SK-N-SH (cell line): ENCODE measurements around the gene ICA1. TPM values are rescaled to one million over a fixed set of nuclear protein-coding genes. Genes with fewer than 3 reads are reported as not detected.
A peak's percentile ranks its signal among the peaks of the same experiment; 100 is the strongest.

Source experiments
- CTCF ChIA-PET: fragments of 300-600, 350-600 bp; formaldehyde crosslinking; extraction: SDS; loops from one replicate; lab custom pipeline; 2021; lab: Yijun Ruan, JAX
- POLR2A ChIA-PET: fragments of 350-600 bp; sonication (Branson Sonifier 250); formaldehyde crosslinking; extraction: SDS; loops from one replicate; lab custom pipeline; 2020; ENCODE audit warnings: antibody characterized with exemption, inconsistent platforms; lab: Yijun Ruan, JAX
- DNase-seq: peaks from one replicate; pipeline ENCODE4 v3.0.0; 2012
- H2AFZ ChIP-seq: fragments of 200-600 bp; sonication (generic); 2 replicates; pipeline ENCODE4 v1.8.1; 2016; ENCODE audit warnings: antibody characterized with exemption, mild to moderate bottlenecking, low read depth
- H3F3A ChIP-seq: fragments of 200-600 bp; sonication (generic); replicated peaks from 2 replicates; pipeline ENCODE3; 2016; ENCODE audit warnings: antibody characterized with exemption, mild to moderate bottlenecking; ENCODE audit not compliant: insufficient read depth
- H3K27ac ChIP-seq, 2 experiments: fragments of 200-500 bp in 1 of 2; fragments of 200-600 bp in 1 of 2; sonication (Bioruptor generic) in 1 of 2; sonication (generic), shearing (Covaris generic) in 1 of 2; 2 replicates each; pipeline versions ENCODE4 v1.5.1 to v1.6.1; 2014 to 2016; ENCODE audit warnings: low read depth in 2 of 2, inconsistent platforms in 1 of 2, low read length in 1 of 2, mild to moderate bottlenecking in 1 of 2, mixed read lengths in 1 of 2
- H3K27me3 ChIP-seq: fragments of 200-600 bp; sonication (generic), shearing (Covaris generic); 2 replicates; pipeline ENCODE4 v1.6.1; 2016; ENCODE audit warnings: mixed run types; ENCODE audit not compliant: insufficient read depth
- H3K36me3 ChIP-seq, 2 experiments: fragments of 200-500 bp in 1 of 2; fragments of 200-600 bp in 1 of 2; sonication (Bioruptor generic) in 1 of 2; sonication (generic) in 1 of 2; replicated peaks in 1 of 2; 2 replicates each; pipeline versions ENCODE3 to v1.5.1; 2014 to 2016; ENCODE audit warnings: low read length in 1 of 2, mild to moderate bottlenecking in 1 of 2; ENCODE audit not compliant: insufficient read depth in 2 of 2, control insufficient read depth in 1 of 2
- H3K4me1 ChIP-seq, 2 experiments: fragments of 200-500 bp in 1 of 2; fragments of 200-600 bp in 1 of 2; sonication (Bioruptor generic) in 1 of 2; sonication (generic), shearing (Covaris generic) in 1 of 2; 2 replicates each; pipeline versions ENCODE4 v1.5.1 to v1.6.1; 2014 to 2016; ENCODE audit warnings: low read depth in 1 of 2, low read length in 1 of 2, mixed run types in 1 of 2; ENCODE audit not compliant: insufficient read depth in 2 of 2, control insufficient read depth in 1 of 2
- H3K4me2 ChIP-seq: fragments of 200-600 bp; sonication (generic), shearing (Covaris generic); 2 replicates; pipeline ENCODE4 v1.6.1; 2017; ENCODE audit warnings: mixed run types
- H3K4me3 ChIP-seq, 2 experiments: fragments of 200-500 bp in 1 of 2; fragments of 200-600 bp in 1 of 2; sonication (Bioruptor generic) in 1 of 2; sonication (generic), shearing (Covaris generic) in 1 of 2; 2 replicates each; pipeline versions ENCODE4 v1.5.1 to v1.8.1; 2014 to 2016; ENCODE audit warnings: low read depth in 2 of 2, inconsistent platforms in 1 of 2, low read length in 1 of 2, mild to moderate bottlenecking in 1 of 2, mixed read lengths in 1 of 2, moderate library complexity in 1 of 2
- H3K79me2 ChIP-seq: fragments of 200-600 bp; sonication (generic); 2 replicates; pipeline ENCODE4 v1.8.1; 2017; ENCODE audit warnings: mild to moderate bottlenecking; ENCODE audit not compliant: insufficient read depth
- H3K9ac ChIP-seq: fragments of 200-600 bp; sonication (generic); 2 replicates; pipeline ENCODE4 v1.6.1; 2017; ENCODE audit warnings: mixed run types
- H3K9me2 ChIP-seq: fragments of 200-600 bp; sonication (generic); 2 replicates; pipeline ENCODE4 v1.6.1; 2017; ENCODE audit warnings: mixed run types
- H3K9me3 ChIP-seq: fragments of 200-600 bp; sonication (generic); 2 replicates; pipeline ENCODE4 v1.6.1; 2017; ENCODE audit warnings: mixed run types, mild to moderate bottlenecking, moderate library complexity
- H4K20me1 ChIP-seq: fragments of 200-600 bp; sonication (generic); 2 replicates; pipeline ENCODE4 v1.6.1; 2017; ENCODE audit warnings: mild to moderate bottlenecking, mixed run types; ENCODE audit not compliant: insufficient read depth
- CHD2 ChIP-seq: fragments of 150-350 bp; IDR thresholded peaks from 2 replicates; pipeline ENCODE4 v1.6.1; 2018; ENCODE audit warnings: low read length; ENCODE audit not compliant: partially characterized antibody
- ELF1 ChIP-seq: IDR thresholded peaks from 2 replicates; pipeline ENCODE4 v1.4.0; 2012
- EP300 ChIP-seq, 2 experiments: IDR thresholded peaks; 2 replicates each; pipeline versions ENCODE4 v1.4.0 to v1.6.1; 2012; ENCODE audit warnings: borderline replicate concordance in 1 of 2, low read depth in 1 of 2, low read length in 1 of 2
- FOSL2 ChIP-seq: IDR thresholded peaks from 2 replicates; pipeline ENCODE4 v1.4.0; 2012; ENCODE audit warnings: low read depth, mild to moderate bottlenecking, moderate library complexity, borderline replicate concordance
- JUND ChIP-seq: IDR thresholded peaks from 2 replicates; pipeline ENCODE4 v1.4.0; 2012
- NFIC ChIP-seq: IDR thresholded peaks from 2 replicates; pipeline ENCODE4 v1.4.0; 2012; ENCODE audit warnings: borderline replicate concordance
- POLR2AphosphoS5 ChIP-seq: IDR thresholded peaks from 2 replicates; pipeline ENCODE4 v1.6.1; 2012; ENCODE audit warnings: low read depth, low read length
- RXRA ChIP-seq: IDR thresholded peaks from 2 replicates; pipeline ENCODE4 v1.4.0; 2012; ENCODE audit warnings: low read depth, mild to moderate bottlenecking, borderline replicate concordance
- WGBS: methylation state at CpG from one replicate; pipeline ENCODE4 v1.1.6; 2017; ENCODE audit warnings: low lambda C conversion rate; 5-methylcytosine and 5-hydroxymethylcytosine counted together
- polyA plus RNA-seq, 3 experiments: library from polyadenylated mRNA; depleted of rRNA; stranded (reverse); fragments of >200 nt; gene quantifications; 2 replicates each; pipeline ENCODE4 v1.2.3, GENCODE V29; 2012
- TF ChIP-seq, protein P1 (sequence below): IDR thresholded peaks from 2 replicates; pipeline ENCODE4 v1.4.0; 2012; ENCODE audit warnings: low read depth, borderline replicate concordance
- TF ChIP-seq, protein P2 (sequence below): IDR thresholded peaks from 2 replicates; pipeline ENCODE4 v1.4.0; 2012; ENCODE audit warnings: low read depth
- TF ChIP-seq, protein P3 (sequence below): fragments of 150-350 bp; IDR thresholded peaks from 2 replicates; pipeline ENCODE4 v1.6.1; 2016; ENCODE audit warnings: mild to moderate bottlenecking, low read depth, low read length

The ICA1 gene
- polyA plus RNA-seq, 1 of the 3 experiments (the other 2 are of a cell fraction), result 2.4 TPM

DNA sequence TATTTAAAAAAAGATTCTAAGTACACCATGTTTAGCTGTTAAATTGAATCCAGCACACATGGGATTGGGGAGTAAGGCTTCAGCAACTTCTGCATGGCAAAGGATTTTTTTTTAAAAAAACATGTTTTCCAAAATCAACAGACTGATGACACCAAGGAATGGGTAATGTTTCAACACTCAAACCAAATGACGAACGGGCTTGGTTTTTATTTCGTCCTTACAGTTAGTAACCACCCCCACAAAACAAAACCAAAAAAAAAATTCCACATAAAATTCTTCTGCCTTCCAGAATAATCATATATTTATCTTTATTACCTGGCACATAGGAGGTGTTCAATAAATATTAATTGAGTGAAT, 45.7 kb downstream of the ICA1 start (continued):
- TF ChIP-seq NFIC (no peak), CHD2 (no peak), RXRA (no peak), FOSL2 (no peak), JUND (no peak), EP300 (IDR thresholded peaks at IDR 0.05; ENCODE audit: borderline replicate concordance in 1 of 2, low read depth in 1 of 2, low read length in 1 of 2) (no peak)
- TF ChIP-seq, protein P1, sequence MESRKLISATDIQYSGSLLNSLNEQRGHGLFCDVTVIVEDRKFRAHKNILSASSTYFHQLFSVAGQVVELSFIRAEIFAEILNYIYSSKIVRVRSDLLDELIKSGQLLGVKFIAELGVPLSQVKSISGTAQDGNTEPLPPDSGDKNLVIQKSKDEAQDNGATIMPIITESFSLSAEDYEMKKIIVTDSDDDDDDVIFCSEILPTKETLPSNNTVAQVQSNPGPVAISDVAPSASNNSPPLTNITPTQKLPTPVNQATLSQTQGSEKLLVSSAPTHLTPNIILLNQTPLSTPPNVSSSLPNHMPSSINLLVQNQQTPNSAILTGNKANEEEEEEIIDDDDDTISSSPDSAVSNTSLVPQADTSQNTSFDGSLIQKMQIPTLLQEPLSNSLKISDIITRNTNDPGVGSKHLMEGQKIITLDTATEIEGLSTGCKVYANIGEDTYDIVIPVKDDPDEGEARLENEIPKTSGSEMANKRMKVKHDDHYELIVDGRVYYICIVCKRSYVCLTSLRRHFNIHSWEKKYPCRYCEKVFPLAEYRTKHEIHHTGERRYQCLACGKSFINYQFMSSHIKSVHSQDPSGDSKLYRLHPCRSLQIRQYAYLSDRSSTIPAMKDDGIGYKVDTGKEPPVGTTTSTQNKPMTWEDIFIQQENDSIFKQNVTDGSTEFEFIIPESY, result no peak
- TF ChIP-seq, protein P2, sequence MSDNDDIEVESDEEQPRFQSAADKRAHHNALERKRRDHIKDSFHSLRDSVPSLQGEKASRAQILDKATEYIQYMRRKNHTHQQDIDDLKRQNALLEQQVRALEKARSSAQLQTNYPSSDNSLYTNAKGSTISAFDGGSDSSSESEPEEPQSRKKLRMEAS, result no peak

DNA sequence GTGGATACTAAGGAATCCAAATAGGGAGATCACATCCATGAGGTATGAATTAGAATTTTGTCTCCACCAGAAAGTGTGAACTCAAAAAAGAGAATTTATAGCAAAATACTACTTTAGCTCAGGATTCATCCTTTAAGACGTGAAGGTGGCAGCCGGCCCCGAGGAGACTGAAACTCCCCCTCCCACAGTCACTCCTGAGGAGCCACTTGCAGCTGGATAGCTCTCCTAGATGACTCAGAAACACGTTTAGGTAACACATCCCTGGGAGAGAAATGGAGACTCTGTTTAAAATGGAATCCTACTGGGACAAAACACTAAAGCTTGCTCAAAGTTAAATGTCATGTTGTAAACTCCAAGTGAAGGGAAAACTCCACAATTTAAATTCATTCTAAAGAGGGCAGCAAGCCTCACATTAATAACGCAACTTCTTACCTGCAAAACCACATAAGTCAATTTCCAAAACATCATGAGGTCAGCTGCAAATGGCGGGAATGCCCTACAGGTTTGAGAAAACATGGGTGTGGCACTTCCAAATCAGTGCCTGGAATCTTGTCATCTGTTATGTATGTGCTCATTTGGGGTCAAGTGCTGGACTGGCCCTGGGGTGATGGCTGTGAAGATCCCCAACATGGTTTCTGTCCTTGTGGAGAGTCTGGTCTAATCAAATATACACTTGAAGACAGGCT, 46.2 kb downstream of the ICA1 start:
- no peaks in the 10 kb centered on the region for H3K9me3 ChIP-seq
- H3K9ac ChIP-seq, result no peak overlapping the region
- WGBS, result 69% methylated on average over 6 of the region's 6 CpGs
- no peaks in the 10 kb centered on the region for H4K20me1 ChIP-seq
- H3F3A ChIP-seq, result no peaks in the 10 kb centered on the region
- H3K4me1 ChIP-seq, result peaks cover 0 to 63% of the 10 kb centered on the region in 2 experiments; a peak in 2 of 4 replicates
- H3K79me2 ChIP-seq, result no peaks in the 10 kb centered on the region
- H3K4me2 ChIP-seq, result no peak overlapping the region
- no peak overlapping the region for H2AFZ ChIP-seq
- no peaks in the 10 kb centered on the region for H3K9me2 ChIP-seq
- TF ChIP-seq POLR2AphosphoS5 (no peak), ELF1 (no peak)
- TF ChIP-seq, protein P3, sequence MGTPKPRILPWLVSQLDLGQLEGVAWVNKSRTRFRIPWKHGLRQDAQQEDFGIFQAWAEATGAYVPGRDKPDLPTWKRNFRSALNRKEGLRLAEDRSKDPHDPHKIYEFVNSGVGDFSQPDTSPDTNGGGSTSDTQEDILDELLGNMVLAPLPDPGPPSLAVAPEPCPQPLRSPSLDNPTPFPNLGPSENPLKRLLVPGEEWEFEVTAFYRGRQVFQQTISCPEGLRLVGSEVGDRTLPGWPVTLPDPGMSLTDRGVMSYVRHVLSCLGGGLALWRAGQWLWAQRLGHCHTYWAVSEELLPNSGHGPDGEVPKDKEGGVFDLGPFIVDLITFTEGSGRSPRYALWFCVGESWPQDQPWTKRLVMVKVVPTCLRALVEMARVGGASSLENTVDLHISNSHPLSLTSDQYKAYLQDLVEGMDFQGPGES, result no peak
- no peak overlapping the region for H3K4me3 ChIP-seq
- POLR2A ChIA-PET, result interaction anchor here (1.3 to 2.3 kb wide), 2 partner anchors 46 to 245 kb away, joined by 6 to 8 read pairs; partner anchors contain the start of gene ICA1
- peaks cover 0 to 55% of the 10 kb centered on the region in 2 experiments for H3K36me3 ChIP-seq
- H3K27me3 ChIP-seq, result no peaks in the 10 kb centered on the region
- peak overlapping the region in 1 of 2 experiments; percentile 93; a peak in 2 of 4 replicates for H3K27ac ChIP-seq
- CTCF ChIA-PET, result interaction anchor here (0.6 to 4.1 kb wide), 17 partner anchors 9 to 792 kb away, joined by 3 to 33 read pairs (median 4); partner anchors contain the start of gene UMAD1
- DNase-seq, result no peak
